HG02943 (cell line): Measurements from ENCODE around the gene ASNSD1.
A peak's percentile ranks its signal among the peaks of the same experiment; 100 is the strongest.

ENCODE experiments used
- ATAC-seq: cut with Tn5 transposase; IDR thresholded peaks from one replicate; pipeline ENCODE4 v1.9.1; 2021; ENCODE audit warnings: mild to moderate bottlenecking, low read depth, moderate library complexity; ENCODE audit not compliant: unreplicated experiment

The ASNSD1 gene

GRCh38 chr2:189661148-189661956 lies at the start of gene ASNSD1:
Gene ASNSD1, plus strand, starts transcription at chr2:189661459. Its CDS starts 4,674 bp downstream, at chr2:189666133.
- peak; percentile 91 for ATAC-seq

- no peak for ATAC-seq
Measured at GRCh38 chr2:189613077-189613636, 48.1 kb upstream of the ASNSD1 start.

GRCh38 chr2:189613650-189614420 lies 47.4 kb upstream of the ASNSD1 start:
- no peak for ATAC-seq

- no peak for ATAC-seq
Measured at GRCh38 chr2:189614585-189614984, 46.7 kb upstream of the ASNSD1 start.

GRCh38 chr2:189618197-189618596 lies 43.1 kb upstream of the ASNSD1 start:
- no peak for ATAC-seq

GRCh38 chr2:189621781-189622180 lies 39.5 kb upstream of the ASNSD1 start:
- no peak for ATAC-seq

- ATAC-seq: no peak
Measured at GRCh38 chr2:189623049-189623448, 38.2 kb upstream of the ASNSD1 start.

- no peak for ATAC-seq
Measured at GRCh38 chr2:189624648-189625355, 36.5 kb upstream of the ASNSD1 start.

- no peak for ATAC-seq
Measured at GRCh38 chr2:189625636-189626035, 35.6 kb upstream of the ASNSD1 start.

- no peak for ATAC-seq
Measured at GRCh38 chr2:189627789-189628188, 33.5 kb upstream of the ASNSD1 start.

- no peak for ATAC-seq
Measured at GRCh38 chr2:189628817-189629530, 32.3 kb upstream of the ASNSD1 start.

- ATAC-seq: no peak
Measured at GRCh38 chr2:189629531-189630453, 31.5 kb upstream of the ASNSD1 start.

GRCh38 chr2:189631849-189632248 lies 29.4 kb upstream of the ASNSD1 start:
- no peak for ATAC-seq

- no peak for ATAC-seq
Measured at GRCh38 chr2:189633392-189633811, 27.9 kb upstream of the ASNSD1 start.

- no peak for ATAC-seq
Measured at GRCh38 chr2:189635353-189635752, 25.9 kb upstream of the ASNSD1 start.

- no peak for ATAC-seq
Measured at GRCh38 chr2:189638301-189639006, 22.8 kb upstream of the ASNSD1 start.

GRCh38 chr2:189639007-189639609 lies 22.2 kb upstream of the ASNSD1 start:
- ATAC-seq: no peak

- no peak for ATAC-seq
Measured at GRCh38 chr2:189641002-189641401, 20.3 kb upstream of the ASNSD1 start.
